Kasumi-1 (cell line): ENCODE data around the gene DNASE1L1.
"Not testable (repeated sequence)": the region's sequence is repeated elsewhere in the genome, so short reads cannot be mapped to it uniquely, and the experiment has no call there.

Source experiments
- DNase-seq, 2 experiments: peaks; one replicate each; lab custom pipeline; 2025; lab: John Stamatoyannopoulos, UW

The DNASE1L1 gene

DNA sequence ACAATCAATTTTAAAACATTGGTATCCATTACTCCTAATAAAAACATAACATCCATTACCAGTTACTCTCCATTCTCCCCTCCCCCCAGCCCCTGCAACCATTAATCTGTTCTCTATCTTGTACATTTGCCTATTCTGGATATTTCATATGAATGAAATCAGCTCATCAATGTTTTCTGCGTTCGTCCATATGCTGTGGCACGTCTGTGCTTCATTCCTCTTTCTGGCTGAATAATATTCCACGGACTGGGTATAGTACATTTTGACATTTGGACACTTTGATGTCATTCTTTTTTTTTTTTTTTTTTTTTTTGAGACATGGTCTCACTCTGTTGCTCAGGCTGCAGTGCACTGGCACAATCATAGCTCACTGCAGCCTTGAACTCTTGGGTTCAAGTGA, 5.2 kb downstream of the DNASE1L1 start:
- DNase-seq, result no peak

DNA sequence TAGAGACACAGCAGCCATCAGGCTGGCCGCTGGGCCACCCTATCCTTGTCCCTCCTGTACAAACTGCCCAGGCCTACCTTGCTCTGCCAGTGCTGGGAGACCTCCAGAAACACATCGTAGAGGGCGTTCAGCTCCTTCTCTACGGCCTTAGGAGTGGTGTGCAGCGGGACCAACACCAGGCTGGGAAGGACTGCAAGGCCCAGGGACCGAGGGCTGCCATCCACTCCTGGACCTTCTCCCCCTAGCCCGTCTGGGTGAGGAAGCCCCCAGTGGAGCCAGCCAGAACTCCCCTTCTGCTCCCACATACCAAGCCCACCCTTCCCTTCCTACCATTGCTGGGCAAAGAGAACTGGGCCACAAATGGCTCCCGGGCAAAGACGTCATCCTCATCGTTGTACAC, 5.9 kb downstream of the DNASE1L1 start:
- no peak for DNase-seq

DNA sequence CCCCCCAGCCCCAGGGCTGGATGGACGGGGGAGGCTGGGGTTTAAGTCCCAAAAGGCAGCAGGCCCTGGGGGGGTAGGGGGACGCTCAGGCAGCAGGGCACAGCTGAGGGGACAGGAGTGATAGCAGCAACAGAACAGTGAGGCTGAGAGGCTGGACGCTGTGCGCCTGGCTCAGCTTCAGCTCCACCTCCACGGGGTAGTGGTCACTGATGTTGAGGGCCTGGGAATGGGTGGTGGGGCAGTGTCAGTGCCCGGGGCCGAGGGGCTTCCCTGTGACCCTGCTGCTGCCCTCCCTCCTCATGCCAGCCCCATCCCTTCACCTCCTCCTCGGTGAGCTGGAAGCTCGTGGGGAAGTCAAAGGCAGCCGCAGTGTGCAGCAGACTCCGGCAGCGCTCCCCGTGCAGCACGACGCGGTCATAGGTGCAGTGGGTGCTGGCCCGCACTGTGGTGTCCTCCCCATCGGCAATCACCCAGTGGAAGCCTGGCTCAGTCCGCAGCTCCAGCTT, 6.4 kb downstream of the DNASE1L1 start:
- DNase-seq, result no peak

DNA sequence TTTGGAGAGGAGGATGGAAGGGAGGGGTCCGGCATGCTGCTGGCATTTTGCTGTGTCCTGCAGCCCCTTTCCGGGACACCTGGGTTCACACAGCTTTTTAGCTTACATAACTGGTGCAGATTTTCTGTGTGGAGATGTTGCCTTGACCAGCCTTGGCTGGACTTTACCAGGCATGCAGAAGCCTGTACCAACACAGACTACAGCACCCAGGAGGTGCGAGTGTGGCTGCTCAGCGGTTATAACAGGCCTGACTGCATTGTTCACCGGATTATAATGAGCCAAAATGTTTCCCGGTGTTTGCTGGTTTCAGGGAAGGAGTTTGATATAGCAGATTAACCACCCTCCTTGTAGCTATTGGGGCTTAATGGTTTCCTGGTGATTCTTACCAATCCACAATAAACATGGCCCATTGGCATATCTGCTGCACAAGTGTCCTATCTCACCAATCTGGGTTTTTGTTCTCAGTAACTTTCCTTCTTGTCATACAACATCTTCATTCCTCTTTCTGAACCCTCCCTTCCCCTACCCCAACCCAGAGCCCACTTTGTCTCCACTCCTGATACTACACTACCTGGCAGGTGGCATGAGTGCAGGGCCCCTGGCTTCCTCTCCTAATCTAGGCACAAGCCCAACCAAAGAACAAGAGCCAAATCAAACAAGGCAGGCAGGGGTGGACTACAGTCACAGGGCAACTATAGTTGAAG, 7.0 kb downstream of the DNASE1L1 start:
- DNase-seq, result no peak

DNA sequence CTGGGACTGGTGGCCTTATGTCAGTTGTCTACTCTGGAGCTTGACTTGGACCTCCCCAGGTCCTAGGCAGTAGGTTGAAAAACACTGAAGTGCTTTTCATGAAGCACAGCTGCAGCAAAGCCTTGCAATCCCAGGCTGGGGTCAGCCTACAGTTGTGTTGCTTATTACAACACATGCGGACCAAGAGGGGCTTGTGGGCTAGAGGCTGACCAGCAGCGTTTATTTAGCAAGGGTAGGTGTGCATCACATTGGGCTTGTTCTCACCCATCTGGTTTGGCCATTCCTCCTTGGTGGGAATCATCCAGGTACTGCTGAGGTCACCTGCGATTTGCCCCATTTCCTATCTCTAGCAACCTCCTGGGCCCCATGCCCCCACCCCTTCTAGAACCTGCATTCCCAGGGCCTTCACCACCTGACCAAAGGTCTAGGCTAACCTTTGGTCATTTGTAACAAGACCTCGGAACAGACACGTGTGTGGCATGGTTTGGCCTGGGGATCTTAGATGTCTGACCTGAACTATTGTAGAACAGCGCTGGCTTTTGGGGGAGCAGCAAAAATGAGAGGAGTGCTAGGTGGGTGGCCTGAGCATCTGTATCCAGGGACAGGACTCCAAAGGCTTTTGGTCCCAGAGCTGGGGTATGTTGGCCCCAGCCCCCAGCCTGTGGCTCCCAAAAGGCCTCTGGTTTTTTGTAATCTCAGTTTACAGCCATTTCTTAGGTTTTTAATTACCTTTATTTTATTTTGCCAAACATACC, 7.8 kb downstream of the DNASE1L1 start:
- DNase-seq, result no peak

DNA sequence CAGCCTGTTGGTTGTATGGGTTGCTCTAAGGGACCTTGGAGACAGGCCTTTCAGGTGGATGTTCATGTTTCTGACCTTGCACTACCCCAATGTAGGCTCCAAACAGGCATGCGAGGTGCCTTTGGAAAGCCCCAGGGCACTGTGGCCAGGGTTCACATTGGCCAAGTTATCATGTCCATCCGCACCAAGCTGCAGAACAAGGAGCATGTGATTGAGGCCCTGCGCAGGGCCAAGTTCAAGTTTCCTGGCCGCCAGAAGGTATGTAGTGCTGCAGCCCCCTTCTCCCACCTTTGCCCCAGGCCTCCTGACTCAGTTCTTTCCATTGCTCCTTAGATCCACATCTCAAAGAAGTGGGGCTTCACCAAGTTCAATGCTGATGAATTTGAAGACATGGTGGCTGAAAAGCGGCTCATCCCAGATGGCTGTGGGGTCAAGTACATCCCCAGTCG, 8.7 kb downstream of the DNASE1L1 start:
- DNase-seq, result not testable (repeated sequence)

DNA sequence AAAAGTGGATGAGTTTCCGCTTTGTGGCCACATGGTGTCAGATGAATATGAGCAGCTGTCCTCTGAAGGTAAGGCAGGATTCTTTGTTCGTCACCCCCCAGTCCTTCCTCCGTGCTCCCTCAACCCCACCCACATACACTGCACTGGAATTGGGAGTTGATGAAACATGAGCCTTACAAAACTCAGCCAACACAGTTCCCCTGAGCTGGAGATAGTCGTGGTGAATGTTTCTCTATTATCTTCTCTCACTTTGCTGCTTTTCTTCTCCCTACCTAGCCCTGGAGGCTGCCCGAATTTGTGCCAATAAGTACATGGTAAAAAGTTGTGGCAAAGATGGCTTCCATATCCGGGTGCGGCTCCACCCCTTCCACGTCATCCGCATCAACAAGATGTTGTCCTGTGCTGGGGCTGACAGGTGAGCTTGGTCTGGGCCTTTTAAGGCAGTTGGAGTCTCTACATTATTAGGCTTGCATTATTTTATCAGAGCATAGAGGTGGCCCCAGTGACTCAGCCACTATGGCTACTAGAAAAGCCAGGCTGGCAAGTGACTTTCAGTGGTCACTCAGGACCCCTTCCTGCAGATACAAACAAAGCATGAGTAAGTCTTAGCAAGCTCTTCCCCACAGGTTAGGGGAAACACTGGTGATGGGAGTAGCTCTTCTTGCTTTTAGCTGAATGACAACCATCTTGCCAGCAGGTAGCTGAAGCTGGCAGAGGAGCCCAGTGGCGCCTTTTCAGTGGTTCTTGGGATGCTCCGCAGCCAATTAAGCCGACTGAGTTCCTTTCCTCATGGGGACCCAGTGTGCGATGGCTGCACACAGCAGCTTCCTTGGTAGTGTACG, 9.3 kb downstream of the DNASE1L1 start:
- DNase-seq, result no peak

DNA sequence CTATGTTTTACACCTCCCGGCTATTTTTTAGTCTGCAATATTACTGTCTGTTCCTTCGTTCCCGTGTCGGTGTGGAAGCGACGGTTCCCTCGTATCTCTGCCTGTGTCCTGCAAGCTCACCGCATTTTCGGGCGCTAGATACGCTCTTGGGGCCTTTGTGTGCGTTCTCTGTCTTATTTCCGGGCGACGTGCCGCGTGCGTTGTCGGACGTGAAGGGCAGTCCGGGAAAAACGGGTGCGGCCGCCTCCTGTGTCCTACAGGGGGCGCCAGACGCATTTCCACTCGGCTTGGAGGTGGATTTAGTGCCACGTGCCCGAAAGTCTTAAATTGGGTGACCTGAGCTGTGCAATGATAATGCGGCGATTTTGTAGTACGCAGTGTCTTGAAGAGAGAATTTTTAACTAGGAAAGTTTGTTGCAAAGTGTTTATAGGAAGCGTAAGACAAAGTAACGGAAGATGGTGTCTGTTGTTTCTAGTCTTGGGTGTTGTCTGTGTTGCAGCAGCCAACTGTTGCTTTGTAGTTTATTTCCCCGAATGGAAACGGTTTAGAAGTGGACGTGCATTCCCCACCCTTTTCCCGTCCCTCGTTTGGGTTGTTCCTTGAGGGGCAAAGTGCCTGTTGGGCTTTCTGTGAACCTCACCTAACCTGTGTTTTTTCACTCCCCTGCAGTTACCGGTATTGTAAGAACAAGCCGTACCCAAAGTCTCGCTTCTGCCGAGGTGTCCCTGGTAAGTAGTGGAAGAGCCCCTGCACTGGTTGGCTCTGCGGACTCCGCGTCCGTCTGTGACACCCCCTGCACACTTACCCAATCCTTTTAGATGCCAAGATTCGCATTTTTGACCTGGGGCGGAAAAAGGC, 10.2 kb downstream of the DNASE1L1 start:
- DNase-seq, result peak; percentile 43 to 48

DNA sequence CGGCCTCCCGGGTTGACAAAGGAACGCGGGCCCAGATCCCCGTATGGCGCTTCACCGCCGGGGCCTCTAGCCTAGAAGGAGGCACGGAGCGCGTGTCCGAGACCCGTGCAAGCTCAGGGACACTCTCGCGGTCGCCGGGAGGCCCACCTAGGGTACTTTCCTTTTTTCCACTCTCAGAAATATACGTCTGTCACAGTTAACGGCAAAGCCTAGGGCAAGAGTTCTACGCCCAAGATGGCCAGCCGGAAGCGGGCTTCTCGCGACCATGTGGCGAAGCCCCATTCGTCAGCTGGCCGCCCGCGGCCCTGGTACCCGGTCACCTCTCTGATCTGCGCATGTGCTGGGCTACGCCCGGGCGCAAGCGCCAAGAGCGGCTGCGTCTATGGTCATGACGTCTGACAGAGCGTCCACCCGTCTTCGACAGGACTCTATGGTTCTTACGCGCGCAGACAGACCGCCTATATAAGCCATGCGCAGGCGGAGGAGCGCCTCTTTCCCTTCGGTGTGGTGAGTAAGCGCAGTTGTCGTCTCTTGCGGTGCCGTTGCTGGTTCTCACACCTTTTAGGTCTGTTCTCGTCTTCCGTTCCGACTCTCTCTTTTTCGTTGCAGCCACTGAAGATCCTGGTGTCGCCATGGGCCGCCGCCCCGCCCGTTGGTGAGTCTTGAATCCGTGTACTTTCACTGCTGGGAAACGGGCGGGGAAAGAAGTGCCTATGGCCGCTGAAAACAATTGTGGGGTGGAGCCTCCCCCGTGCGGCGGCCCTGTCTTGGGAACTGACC, 11.0 kb downstream of the DNASE1L1 start, which contains the start of gene RPL10:
Gene RPL10, plus strand, starts transcription at position 490 of the 780 bp plus-strand sequence. Its CDS starts 143 bp downstream, at position 633.
- peak; percentile 81 to 92 for DNase-seq

DNA sequence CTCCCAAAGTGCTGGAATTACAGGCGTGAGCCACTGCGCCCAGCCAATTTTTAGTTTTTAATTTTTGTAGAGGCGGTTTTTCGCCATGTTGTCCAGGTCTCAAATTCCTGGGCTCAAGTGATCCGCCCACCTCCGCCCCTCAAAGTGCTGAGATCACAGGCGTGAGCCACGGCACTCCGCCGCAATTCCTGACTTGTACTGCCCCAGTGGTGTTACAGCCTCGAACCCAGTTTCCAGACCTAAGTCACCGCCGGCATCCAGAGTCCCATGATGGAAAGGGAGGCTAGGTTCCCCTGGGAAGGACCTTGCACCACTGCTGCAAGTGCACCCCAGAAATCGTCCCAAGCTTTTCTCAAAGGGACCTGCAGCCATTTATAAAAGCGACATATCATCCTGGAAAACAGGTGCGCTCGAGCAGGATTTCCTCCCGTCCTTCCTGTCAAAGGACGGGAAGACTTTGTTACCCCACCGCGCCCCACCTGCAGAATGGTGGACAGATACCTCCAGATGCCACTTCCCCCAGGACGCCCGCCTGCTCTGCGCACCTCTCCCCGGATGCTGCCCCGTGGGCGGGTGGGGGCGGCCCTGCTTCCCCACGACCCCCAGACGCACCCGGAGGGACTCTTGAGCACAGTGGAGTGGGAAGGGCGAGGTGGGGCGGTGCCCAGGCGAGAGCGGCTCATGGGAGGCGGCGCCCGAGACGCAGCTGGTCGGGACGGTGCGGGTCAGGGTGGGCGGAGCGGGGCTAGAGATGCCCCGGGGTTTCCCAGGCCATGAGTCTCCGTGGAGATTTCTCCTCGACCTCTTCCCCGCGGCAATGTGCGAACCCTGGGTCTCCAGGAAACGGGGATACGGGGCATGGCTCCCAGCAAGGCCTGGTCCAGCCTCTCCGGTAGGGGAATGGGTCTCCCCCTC, 11.8 kb downstream of the DNASE1L1 start:
- peak; percentile 50 for DNase-seq

DNA sequence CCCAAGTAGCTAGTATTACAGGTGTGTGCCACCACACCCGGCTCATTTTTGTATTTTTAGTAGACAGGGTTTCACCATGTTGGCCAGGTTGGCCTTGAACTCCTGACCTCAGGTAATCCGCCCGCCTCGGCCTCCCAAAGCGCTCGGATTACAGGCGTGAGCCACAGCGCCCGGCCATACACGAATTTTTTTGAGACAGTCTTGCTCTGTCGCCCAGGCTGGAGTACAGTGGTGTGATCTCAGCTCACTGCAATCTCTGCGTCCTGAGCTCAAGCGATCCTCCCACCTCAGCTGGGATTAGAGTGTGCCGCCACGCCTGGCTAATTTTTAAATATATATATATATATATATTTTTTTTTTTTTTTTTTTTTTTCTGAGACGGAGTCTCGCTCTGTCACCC, 12.7 kb downstream of the DNASE1L1 start:
- not testable (repeated sequence) for DNase-seq

DNA sequence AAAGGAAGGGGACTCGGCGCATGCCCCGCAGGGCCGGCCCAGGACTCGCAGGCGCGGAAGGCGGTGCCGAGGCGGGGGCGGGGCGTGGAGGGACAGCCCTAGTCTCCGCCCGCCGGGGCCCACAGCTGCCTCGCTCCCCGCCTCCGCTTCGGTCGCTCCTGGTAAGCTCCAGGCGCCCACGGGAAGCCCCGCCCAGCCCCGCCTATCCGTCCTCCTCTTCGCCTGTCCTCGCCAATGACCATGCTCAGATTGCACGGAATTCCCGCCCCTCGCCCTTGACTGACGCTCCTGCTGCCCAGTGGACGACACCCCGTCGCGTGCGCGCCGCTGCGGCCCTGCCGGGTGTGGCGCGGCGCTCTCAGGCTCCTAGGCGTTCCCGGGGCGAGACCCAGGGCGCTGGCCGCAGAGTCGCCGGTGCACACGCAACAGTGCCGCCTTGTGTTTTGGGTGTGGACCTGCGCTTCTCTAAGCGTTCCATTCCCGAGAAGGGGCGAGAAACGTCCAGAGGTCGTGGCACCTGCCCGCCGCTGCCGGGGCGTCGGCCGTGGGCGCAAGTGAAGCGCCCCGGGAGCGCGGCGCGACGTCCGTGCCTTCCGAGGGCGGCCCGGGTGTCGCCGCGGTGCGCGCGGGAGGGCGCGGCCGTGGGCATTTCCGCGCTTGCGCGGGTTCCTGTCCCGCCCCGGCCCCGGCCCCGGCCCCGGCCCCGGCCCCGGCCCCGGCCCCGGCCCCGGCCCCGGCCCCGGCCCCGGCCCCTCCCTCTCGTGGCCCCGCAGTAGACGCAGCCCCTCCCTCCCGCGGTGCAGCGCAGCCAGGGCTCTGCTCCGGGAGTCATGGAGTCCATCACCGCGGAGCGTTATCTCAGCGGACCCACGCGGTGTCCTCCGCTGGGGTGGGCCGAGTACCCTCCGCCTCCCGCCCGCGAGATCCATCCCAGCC, 19.0 kb downstream of the DNASE1L1 start:
- not testable (repeated sequence) for DNase-seq

DNA sequence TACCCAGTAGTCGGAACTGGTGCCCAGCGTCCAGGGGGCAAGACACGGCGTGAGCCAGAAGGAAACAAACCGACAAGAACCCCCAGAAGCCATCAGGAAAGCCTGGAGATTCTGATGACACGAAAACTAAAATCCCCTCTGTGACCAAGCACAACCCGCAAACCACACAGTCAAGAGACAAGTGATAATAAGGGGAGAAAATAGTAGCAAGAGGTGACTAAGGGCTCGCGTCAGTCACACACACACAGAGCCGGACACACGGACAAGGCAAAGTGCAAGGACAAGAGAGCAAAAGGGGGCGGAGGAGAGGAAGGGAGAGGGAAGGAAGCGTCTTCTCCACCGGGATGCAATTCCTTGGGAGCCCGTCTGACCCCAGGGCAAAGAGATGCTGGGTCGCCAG, 20.4 kb downstream of the DNASE1L1 start:
- DNase-seq, result not testable (repeated sequence)

DNA sequence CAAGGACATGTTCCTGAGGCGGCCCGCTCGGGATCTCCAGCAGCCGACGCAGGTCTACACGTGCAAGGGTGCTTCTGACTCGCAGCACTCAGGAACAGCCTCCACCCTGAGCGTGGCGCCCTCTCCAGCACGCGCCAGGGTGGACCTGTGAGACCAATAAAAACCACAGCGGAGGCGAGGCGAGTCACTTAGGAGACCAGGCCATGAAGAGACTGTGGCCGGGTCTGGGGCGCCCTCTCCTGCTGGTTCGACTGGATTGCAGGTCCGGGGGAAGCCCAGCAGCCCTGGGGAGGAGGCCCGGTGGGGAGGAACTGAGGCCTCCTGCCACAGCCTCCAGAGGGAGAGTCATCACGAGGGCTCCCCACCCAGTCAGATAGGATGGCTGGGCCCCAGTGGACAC, 21.0 kb downstream of the DNASE1L1 start:
- DNase-seq, result not testable (repeated sequence)

DNA sequence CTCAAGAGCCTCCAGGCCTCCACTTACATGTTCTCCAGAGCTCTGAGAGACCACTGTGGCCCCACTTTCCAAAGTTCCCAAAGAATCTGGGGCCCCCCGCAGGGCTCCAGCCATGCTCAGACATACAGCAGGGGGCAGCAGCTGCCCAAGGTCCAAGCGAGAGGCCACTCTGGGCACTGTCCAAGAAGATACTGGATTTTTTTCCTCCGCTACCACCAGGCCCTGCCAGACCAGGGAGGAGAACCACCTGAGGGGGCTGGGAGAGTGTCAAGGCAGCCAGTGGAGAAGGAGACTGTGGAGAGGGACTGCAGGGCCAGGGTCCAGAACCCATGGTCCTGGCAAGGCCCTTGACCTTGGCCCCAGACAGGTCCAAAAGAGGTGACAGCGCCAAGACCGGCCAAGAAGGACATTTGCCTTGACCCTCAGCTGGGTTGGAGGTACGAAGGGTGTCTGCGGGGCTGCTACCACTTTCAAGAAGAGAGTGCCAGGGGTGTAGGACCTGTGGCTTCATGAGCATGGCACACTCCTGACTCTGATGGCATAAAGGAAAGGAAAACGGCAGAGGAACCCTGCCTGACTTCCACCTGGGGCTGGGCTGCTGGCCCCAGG, 24.7 kb downstream of the DNASE1L1 start:
- DNase-seq, result no peak

DNA sequence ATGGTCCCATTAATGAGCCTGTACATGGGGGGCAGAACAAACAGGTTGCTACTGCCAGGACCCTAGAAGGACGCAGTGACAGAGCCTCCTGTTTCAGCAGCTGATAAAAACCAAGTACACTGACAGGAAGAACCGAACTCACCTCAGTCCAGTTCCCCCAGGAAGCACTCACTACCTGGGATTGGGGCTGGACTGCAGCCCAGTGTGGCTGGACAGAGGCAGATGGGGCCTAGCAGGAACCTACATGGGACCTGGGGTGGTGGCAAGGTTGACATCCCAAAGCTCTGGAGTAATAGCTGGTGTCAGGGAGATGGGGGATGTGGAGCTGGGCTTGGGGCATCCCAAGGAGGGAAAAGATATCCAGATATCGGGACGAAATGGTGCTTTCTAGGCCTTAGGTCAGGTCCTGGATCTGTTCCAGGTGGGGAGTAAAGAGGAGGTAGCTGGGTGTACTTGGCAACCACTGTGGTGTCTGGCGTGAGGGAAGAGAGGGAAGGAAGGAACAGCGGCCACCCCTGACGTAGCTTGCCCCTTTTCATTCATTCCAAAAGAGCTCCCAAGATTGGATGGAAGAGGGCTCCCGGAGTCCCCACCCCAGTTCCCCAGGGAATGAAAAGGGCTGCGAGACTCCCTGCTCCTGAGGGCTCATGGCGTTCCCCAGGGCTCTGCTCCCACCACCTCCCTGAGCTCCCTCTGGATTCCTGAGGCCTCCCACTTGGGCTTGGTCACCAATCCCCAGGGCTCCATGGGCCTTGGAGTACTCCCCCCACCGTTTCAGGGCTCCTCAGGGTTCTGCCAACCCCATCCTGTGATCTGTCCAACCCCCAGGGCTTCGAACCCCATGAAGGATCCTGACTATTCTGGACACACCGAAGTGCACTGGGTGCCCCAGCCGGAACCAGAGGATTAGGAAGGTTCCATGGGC, 25.4 kb downstream of the DNASE1L1 start:
- no peak for DNase-seq
